Endothelial cell of umbilical vein (primary cell): Measurements from ENCODE around the gene HMBS. TPM values are rescaled to one million over a fixed set of nuclear protein-coding genes. Genes with fewer than 3 reads are reported as not detected.

Source experiments
- BruUV-seq: library from RNA; stranded (reverse); fragments of 400-500 nt; replicated peaks from 2 replicates; lab custom pipeline; 2021; lab: Mats Ljungman, UMichigan
- CTCF ChIA-PET: fragments of 300-600, 350-600 bp; sonication (Branson Sonifier 250); formaldehyde crosslinking; loops from one replicate; lab custom pipeline; 2021; ENCODE audit warnings: antibody characterized with exemption, inconsistent platforms; lab: Charles Lee
- POLR2A ChIA-PET: fragments of 300-600, 350-600 bp; sonication (Branson Sonifier 250); formaldehyde crosslinking; loops from one replicate; lab custom pipeline; 2021; ENCODE audit warnings: antibody characterized with exemption, inconsistent platforms; lab: Charles Lee
- DNase-seq: peaks from one replicate; pipeline ENCODE4 v3.0.0-alpha.2; 2011; ENCODE audit warnings: low read depth, low spot score
- FAIRE-seq: peaks from 2 replicates; lab custom pipeline; 2011; peaks lifted over from hg19 to GRCh38; lab: Jason Lieb, UNC
- H2AFZ ChIP-seq: 2 replicates; pipeline ENCODE4 v1.6.0; 2012; ENCODE audit warnings: low read depth, low read length, control low read depth, inconsistent platforms
- H3K27ac ChIP-seq: 2 replicates; pipeline ENCODE4 v1.5.1; 2011; ENCODE audit warnings: low read depth, mild to moderate bottlenecking, control low read depth, low read length, moderate library complexity; ENCODE audit not compliant: insufficient read depth
- H3K27me3 ChIP-seq, 2 experiments: 2 replicates each; pipeline versions ENCODE4 v1.6.0 to v1.6.1; 2011; ENCODE audit warnings: low read length in 2 of 2, mixed read lengths in 1 of 2; ENCODE audit not compliant: control insufficient read depth in 2 of 2, insufficient read depth in 2 of 2
- H3K36me3 ChIP-seq, 2 experiments: 2 replicates in 1 of 2; 3 replicates in 1 of 2; pipeline ENCODE4 v1.5.1; 2011; ENCODE audit warnings: low read length in 2 of 2, mild to moderate bottlenecking in 1 of 2, moderate library complexity in 1 of 2; ENCODE audit not compliant: control insufficient read depth in 2 of 2, insufficient read depth in 2 of 2; ENCODE audit errors: extremely low read depth in 1 of 2
- H3K4me1 ChIP-seq: 3 replicates; pipeline ENCODE4 v1.5.1; 2011; ENCODE audit warnings: mild to moderate bottlenecking, low read length; ENCODE audit not compliant: control insufficient read depth, insufficient read depth; ENCODE audit errors: extremely low read depth
- H3K4me2 ChIP-seq: 2 replicates; pipeline ENCODE4 v1.6.1; 2011; ENCODE audit warnings: low read length, control low read depth, mixed read lengths; ENCODE audit not compliant: insufficient read depth
- H3K4me3 ChIP-seq, 3 experiments: fragments of 200-600 bp in 1 of 3; sonication (generic), shearing (Covaris generic) in 1 of 3; replicated peaks in 1 of 3; 2 replicates each; pipeline ENCODE4 v1.5.1; 2011 to 2016; ENCODE audit warnings: control low read depth in 3 of 3, low read length in 3 of 3, mild to moderate bottlenecking in 2 of 3, inconsistent platforms in 1 of 3, low read depth in 1 of 3, moderate library complexity in 1 of 3; ENCODE audit not compliant: insufficient read depth in 1 of 3
- H3K79me2 ChIP-seq: 2 replicates; pipeline ENCODE4 v1.6.0; 2012; ENCODE audit warnings: low read length, inconsistent platforms; ENCODE audit not compliant: control insufficient read depth, insufficient read depth
- H3K9ac ChIP-seq: replicated peaks from 2 replicates; pipeline ENCODE3; 2011; ENCODE audit warnings: low read length, control low read depth; ENCODE audit not compliant: insufficient read depth; ENCODE audit errors: extremely low read depth
- H3K9me1 ChIP-seq: replicated peaks from 3 replicates; pipeline ENCODE4 v1.6.0; 2011; ENCODE audit warnings: mild to moderate bottlenecking, low read length; ENCODE audit not compliant: control insufficient read depth, insufficient read depth; ENCODE audit errors: extremely low read depth
- H3K9me3 ChIP-seq: replicated peaks from 2 replicates; pipeline ENCODE4 v1.5.1; 2012; ENCODE audit warnings: low read length, inconsistent platforms; ENCODE audit not compliant: control insufficient read depth, insufficient read depth
- H4K20me1 ChIP-seq: replicated peaks from 2 replicates; pipeline ENCODE3; 2011; ENCODE audit warnings: mild to moderate bottlenecking, low read length; ENCODE audit not compliant: control insufficient read depth, insufficient read depth; ENCODE audit errors: extremely low read depth
- EZH2 ChIP-seq: IDR thresholded peaks from 2 replicates; pipeline ENCODE4 v1.6.1; 2012; ENCODE audit warnings: borderline replicate concordance, low read depth, mild to moderate bottlenecking, moderate library complexity, low read length, inconsistent platforms; ENCODE audit not compliant: severe bottlenecking
- FOS ChIP-seq: IDR thresholded peaks from 2 replicates; pipeline ENCODE4 v1.6.1; 2011; ENCODE audit warnings: mild to moderate bottlenecking, low read length, moderate library complexity, borderline replicate concordance; ENCODE audit not compliant: insufficient read depth
- GATA2 ChIP-seq: IDR thresholded peaks from 2 replicates; pipeline ENCODE4 v1.7.0; 2011; ENCODE audit warnings: low read depth, mild to moderate bottlenecking, moderate library complexity, mixed read lengths, low read length; ENCODE audit not compliant: insufficient read length, insufficient read depth
- JUN ChIP-seq: IDR thresholded peaks from 2 replicates; pipeline ENCODE4 v1.6.1; 2011; ENCODE audit warnings: borderline replicate concordance, low read depth; ENCODE audit not compliant: insufficient read length, insufficient read depth
- MAX ChIP-seq: IDR thresholded peaks from 2 replicates; pipeline ENCODE4 v1.6.1; 2011; ENCODE audit not compliant: insufficient read depth, insufficient read length
- MYC ChIP-seq: IDR thresholded peaks from one replicate; pipeline ENCODE4 v1.6.1; 2011; ENCODE audit warnings: mild to moderate bottlenecking, low read depth, low read length
- POLR2A ChIP-seq: IDR thresholded peaks from 2 replicates; pipeline ENCODE4 v1.6.1; 2012; ENCODE audit warnings: low read depth, mild to moderate bottlenecking, control low read depth, low read length
- POLR2AphosphoS5 ChIP-seq: IDR thresholded peaks from 2 replicates; pipeline ENCODE4 v1.6.1; 2012; ENCODE audit warnings: low read depth, mild to moderate bottlenecking, control low read depth, low read length, moderate library complexity; ENCODE audit not compliant: insufficient read depth
- dilution Hi-C: fragments of 300-500 bp; cut with MboI; formaldehyde crosslinking; loops from one replicate; pipeline ENCODE4 v1.15.0; 2019; ENCODE audit warnings: low sequenced_read_pairs; ENCODE audit not compliant: extremely low pct_ligation_motif_present
- intact Hi-C: fragments of 100-400 bp; cut with micrococcal nuclease; formaldehyde crosslinking; loops from one replicate; pipeline ENCODE4 v1.10.0; 2022
- polyA plus RNA-seq, 4 experiments: library from polyadenylated mRNA; depleted of rRNA in 3 of 4; stranded (reverse) in 3 of 4; unstranded in 1 of 4; fragments of >200 nt; gene quantifications; 2 replicates each; pipeline versions ENCODE4 v1.2.1 to v1.2.3, GENCODE V29; 2011 to 2012; ENCODE audit warnings: missing spikeins in 1 of 4
- total RNA-seq: library from RNA; stranded (reverse); gene quantifications from 2 replicates; pipeline ENCODE4 v1.2.3, GENCODE V29; 2021
- TF ChIP-seq, protein P1 (sequence below), 2 donors: IDR thresholded peaks; 1 replicate in 1 of 2; 2 replicates in 1 of 2; pipeline ENCODE4 v1.5.1; 2011; ENCODE audit warnings: low read length in 2 of 2, mild to moderate bottlenecking in 2 of 2, moderate library complexity in 2 of 2, control low read depth in 1 of 2, inconsistent platforms in 1 of 2, low read depth in 1 of 2; ENCODE audit not compliant: insufficient read depth in 1 of 2; ENCODE audit errors: extremely low read depth in 1 of 2

The HMBS gene
- total and polyA plus RNA-seq, 2 donors (not counting 3 experiments of a cell fraction or from before 2014, with no cell fraction given) = 13.5 to 24.8 TPM

- H3K4me1 ChIP-seq = peaks cover 11% of the 10 kb centered on the region
- intact Hi-C loops = loop anchor here (1.0 kb wide), 3 partner anchors 14 to 47 kb away; partner anchors contain the start of genes C2CD2L and NLRX1
- H3K4me2 ChIP-seq = peak within 1 kb of the TSS; percentile 85
- TF ChIP-seq JUN (no peak), MYC (no peak), FOS (no peak), MAX (peak; percentile 97), GATA2 (no peak), EZH2 (no peak), POLR2A (peak; percentile 97), POLR2AphosphoS5 (peak; percentile 82)
- TF ChIP-seq, protein P1, sequence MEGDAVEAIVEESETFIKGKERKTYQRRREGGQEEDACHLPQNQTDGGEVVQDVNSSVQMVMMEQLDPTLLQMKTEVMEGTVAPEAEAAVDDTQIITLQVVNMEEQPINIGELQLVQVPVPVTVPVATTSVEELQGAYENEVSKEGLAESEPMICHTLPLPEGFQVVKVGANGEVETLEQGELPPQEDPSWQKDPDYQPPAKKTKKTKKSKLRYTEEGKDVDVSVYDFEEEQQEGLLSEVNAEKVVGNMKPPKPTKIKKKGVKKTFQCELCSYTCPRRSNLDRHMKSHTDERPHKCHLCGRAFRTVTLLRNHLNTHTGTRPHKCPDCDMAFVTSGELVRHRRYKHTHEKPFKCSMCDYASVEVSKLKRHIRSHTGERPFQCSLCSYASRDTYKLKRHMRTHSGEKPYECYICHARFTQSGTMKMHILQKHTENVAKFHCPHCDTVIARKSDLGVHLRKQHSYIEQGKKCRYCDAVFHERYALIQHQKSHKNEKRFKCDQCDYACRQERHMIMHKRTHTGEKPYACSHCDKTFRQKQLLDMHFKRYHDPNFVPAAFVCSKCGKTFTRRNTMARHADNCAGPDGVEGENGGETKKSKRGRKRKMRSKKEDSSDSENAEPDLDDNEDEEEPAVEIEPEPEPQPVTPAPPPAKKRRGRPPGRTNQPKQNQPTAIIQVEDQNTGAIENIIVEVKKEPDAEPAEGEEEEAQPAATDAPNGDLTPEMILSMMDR (IDR thresholded peaks at IDR 0.05; ENCODE audit: extremely low read depth in 1 of 2, insufficient read depth in 1 of 2, low read depth in 1 of 2, low read length in 2 of 2) = no peak
- ChIA-PET CTCF (interaction anchor here (0.7 to 2.4 kb wide), 9 partner anchors 10 to 217 kb away, joined by 3 to 15 read pairs (median 5); partner anchors contain the start of genes C2CD2L, DPAGT1 and NLRX1), POLR2A (interaction anchor here (0.6 to 2.0 kb wide), 6 partner anchors 12 to 81 kb away, joined by 3 to 7 read pairs (median 4); partner anchors contain the start of genes C2CD2L and DPAGT1)
- no TSS peak for BruUV-seq
- peak; percentile 100 for DNase-seq
- H3K27me3 ChIP-seq = no peaks in the 10 kb centered on the region
- H3K36me3 ChIP-seq = peaks cover 0 to 7% of the 10 kb centered on the region in 2 experiments
- H3K4me3 ChIP-seq = peak within 1 kb of the TSS; percentile 62 to 93 (median 85)
- peak within 1 kb of the TSS; percentile 50 for H3K9ac ChIP-seq
- dilution Hi-C loops = no loop called here
- no peaks in the 10 kb centered on the region for H3K9me3 ChIP-seq
- H2AFZ ChIP-seq = peak within 1 kb of the TSS; percentile 71
- H3K27ac ChIP-seq = peak within 1 kb of the TSS; percentile 4
- peaks cover 13% of the 10 kb centered on the region for H3K79me2 ChIP-seq
- no peaks in the 10 kb centered on the region for H3K9me1 ChIP-seq
- no peaks in the 10 kb centered on the region for H4K20me1 ChIP-seq
- FAIRE-seq = peak; percentile 100
These were observed 36.5 kb downstream of the HMBS start, which contains the start of gene HINFP for GRCh38 chr11:119121008-119121810. Gene HINFP (plus strand): TSS chr11:119121580. CDS start chr11:119126945, 5,365 bp downstream.
